Vagina (tissue), 2 donors: ENCODE results near the gene WDR11. TPM values are rescaled to one million over a fixed set of nuclear protein-coding genes. Genes with fewer than 3 reads are reported as not detected.

Experiments used
- DNase-seq, 2 donors: peaks; one replicate each; pipeline ENCODE4 v3.0.0-alpha.2; 2017; ENCODE audit errors: extremely low spot score in 2 of 2
- H3K27ac ChIP-seq: fragments of 200-600 bp; sonication (generic); one replicate; pipeline ENCODE4 v1.5.1; 2019
- H3K27me3 ChIP-seq: fragments of 200-600 bp; sonication (generic); one replicate; pipeline ENCODE4 v1.5.1; 2019
- H3K36me3 ChIP-seq, 2 donors: fragments of 200-600 bp; sonication (generic); one replicate each; pipeline ENCODE4 v1.5.1; 2017 to 2019
- H3K4me1 ChIP-seq: fragments of 200-600 bp; sonication (generic); one replicate; pipeline ENCODE4 v1.5.1; 2019
- H3K4me3 ChIP-seq, 2 donors: fragments of 200-600 bp; sonication (generic); 1 replicate in 1 of 2; 2 replicates in 1 of 2; pipeline ENCODE4 v1.5.1; 2016 to 2019
- H3K9me3 ChIP-seq: fragments of 200-600 bp; sonication (generic); one replicate; pipeline ENCODE4 v1.5.1; 2019
- POLR2A ChIP-seq, 2 donors: fragments of 450-650 bp; IDR thresholded peaks; one replicate each; pipeline ENCODE4 v1.6.1; 2017; ENCODE audit warnings: antibody characterized with exemption in 2 of 2, mild to moderate bottlenecking in 2 of 2, moderate library complexity in 2 of 2
- POLR2AphosphoS5 ChIP-seq, 2 donors: sonication (generic); formaldehyde crosslinking; IDR thresholded peaks; one replicate each; pipeline ENCODE4 v1.9.0; 2017; ENCODE audit warnings: antibody characterized with exemption in 2 of 2, mild to moderate bottlenecking in 2 of 2, low read depth in 1 of 2; ENCODE audit not compliant: insufficient read depth in 1 of 2
- intact Hi-C: fragments of 100-400 bp; cut with DNase I; formaldehyde crosslinking; loops from one replicate; pipeline ENCODE4 v1.15.1; 2023
- total RNA-seq: library from RNA; depleted of rRNA; stranded (reverse); fragments of >200 nt; gene quantifications from one replicate; pipeline ENCODE4 v1.2.3, GENCODE V29; 2016
- TF ChIP-seq, protein P1 (sequence below), 3 experiments: fragments of 450-650 bp in 2 of 3; fragments of 200-600 bp in 1 of 3; sonication (generic) in 1 of 3; IDR thresholded peaks; one replicate each; pipeline ENCODE4 v1.5.1; 2017 to 2019; ENCODE audit warnings: antibody characterized with exemption in 3 of 3, mild to moderate bottlenecking in 2 of 3, moderate library complexity in 2 of 3

The WDR11 gene
- total RNA-seq, 1 donor from 2014 or later = 60.6 TPM

DNA sequence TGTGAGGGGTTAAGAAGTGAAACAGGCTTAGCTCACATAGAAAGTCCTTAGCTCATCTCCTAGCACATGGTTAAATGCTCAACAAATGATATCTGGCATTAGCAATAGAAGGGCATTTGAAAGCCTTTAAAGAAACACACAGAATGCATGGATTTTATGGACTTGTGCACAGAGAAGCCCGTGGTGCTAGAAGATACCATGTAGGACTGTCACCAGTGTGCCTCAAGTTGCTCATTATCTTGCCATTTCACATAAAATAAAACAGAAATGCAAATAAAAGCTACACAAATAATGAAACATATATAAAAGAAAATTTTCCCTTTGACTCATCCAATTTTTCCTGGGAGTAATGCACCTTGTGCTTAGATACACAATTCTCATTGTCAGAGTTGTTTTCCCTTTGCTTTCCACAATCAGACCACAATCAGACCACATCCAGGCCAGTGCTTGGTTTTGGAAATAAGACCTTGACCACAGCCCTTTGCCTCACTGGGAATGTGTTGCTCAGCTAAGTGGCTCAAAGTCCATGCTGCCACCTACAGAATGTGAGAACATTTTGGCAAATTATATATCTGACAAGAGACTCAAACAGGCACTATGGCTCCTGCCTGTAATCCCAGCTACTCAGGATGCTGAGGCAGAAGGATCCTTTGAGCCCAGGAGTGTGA, 9.5 kb upstream of the WDR11 start:
- Histone ChIP-seq H3K4me3 (no peak overlapping the region), H3K4me1 (no peaks in the 10 kb centered on the region), H3K36me3 (no peaks in the 10 kb centered on the region), H3K27ac (no peak overlapping the region), H3K27me3 (no peaks in the 10 kb centered on the region), H3K9me3 (no peaks in the 10 kb centered on the region)
- DNase-seq = no peak
- intact Hi-C loops = no loop called here
- TF ChIP-seq, protein P1, sequence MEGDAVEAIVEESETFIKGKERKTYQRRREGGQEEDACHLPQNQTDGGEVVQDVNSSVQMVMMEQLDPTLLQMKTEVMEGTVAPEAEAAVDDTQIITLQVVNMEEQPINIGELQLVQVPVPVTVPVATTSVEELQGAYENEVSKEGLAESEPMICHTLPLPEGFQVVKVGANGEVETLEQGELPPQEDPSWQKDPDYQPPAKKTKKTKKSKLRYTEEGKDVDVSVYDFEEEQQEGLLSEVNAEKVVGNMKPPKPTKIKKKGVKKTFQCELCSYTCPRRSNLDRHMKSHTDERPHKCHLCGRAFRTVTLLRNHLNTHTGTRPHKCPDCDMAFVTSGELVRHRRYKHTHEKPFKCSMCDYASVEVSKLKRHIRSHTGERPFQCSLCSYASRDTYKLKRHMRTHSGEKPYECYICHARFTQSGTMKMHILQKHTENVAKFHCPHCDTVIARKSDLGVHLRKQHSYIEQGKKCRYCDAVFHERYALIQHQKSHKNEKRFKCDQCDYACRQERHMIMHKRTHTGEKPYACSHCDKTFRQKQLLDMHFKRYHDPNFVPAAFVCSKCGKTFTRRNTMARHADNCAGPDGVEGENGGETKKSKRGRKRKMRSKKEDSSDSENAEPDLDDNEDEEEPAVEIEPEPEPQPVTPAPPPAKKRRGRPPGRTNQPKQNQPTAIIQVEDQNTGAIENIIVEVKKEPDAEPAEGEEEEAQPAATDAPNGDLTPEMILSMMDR (IDR thresholded peaks at IDR 0.05) = no peak

GRCh38 chr10:120854388-120854787, 3.2 kb downstream of the WDR11 start:
- TF ChIP-seq POLR2AphosphoS5 (IDR thresholded peaks at IDR 0.05; ENCODE audit: insufficient read depth in 1 of 2, low read depth in 1 of 2) = no peak
- no peak for TF ChIP-seq POLR2A (IDR thresholded peaks at IDR 0.05)
- TF ChIP-seq, protein P1 (IDR thresholded peaks at IDR 0.05) = no peak
- H3K27ac ChIP-seq = no peak overlapping the region
- intact Hi-C loops = no loop called here
- no peaks in the 10 kb centered on the region for H3K27me3 ChIP-seq
- peaks cover 19% of the 10 kb centered on the region for H3K4me1 ChIP-seq
- no peak overlapping the region for H3K4me3 ChIP-seq
- H3K36me3 ChIP-seq = peaks cover 0 to 13% of the 10 kb centered on the region in 2 donors
- H3K9me3 ChIP-seq = no peaks in the 10 kb centered on the region
- no peak for DNase-seq

GRCh38 chr10:120861178-120861855, 10.2 kb downstream of the WDR11 start:
- no peak for DNase-seq
- Histone ChIP-seq H3K9me3 (no peaks in the 10 kb centered on the region), H3K27me3 (no peaks in the 10 kb centered on the region), H3K27ac (no peak overlapping the region), H3K4me1 (no peaks in the 10 kb centered on the region), H3K4me3 (no peak overlapping the region), H3K36me3 (peaks cover 0 to 47% of the 10 kb centered on the region in 2 donors)
- TF ChIP-seq POLR2A (IDR thresholded peaks at IDR 0.05) = no peak
- TF ChIP-seq, protein P1 (IDR thresholded peaks at IDR 0.05) = no peak
- no peak for TF ChIP-seq POLR2AphosphoS5 (IDR thresholded peaks at IDR 0.05; ENCODE audit: insufficient read depth in 1 of 2, low read depth in 1 of 2)
- intact Hi-C loops = no loop called here

DNA sequence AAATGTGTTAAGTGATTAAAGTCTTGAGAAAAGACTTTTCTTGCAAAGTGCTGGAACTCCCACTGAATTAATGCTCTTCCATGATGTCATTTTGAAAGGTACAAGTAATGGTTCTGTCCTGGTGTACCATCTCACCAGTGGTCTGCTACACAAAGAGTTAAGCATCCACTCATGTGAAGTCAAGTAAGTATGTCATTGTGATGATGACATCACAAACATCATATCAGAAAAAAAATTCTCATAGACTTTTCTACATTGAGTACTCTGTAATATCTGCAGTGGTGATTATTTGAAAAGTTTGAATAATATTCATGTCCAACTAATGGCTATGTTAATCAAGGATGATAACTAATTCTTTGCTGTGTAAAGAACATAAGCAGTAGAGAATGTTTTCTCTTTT, 22.6 kb downstream of the WDR11 start:
- H3K4me1 ChIP-seq = no peaks in the 10 kb centered on the region
- no peaks in the 10 kb centered on the region for H3K27me3 ChIP-seq
- no peak overlapping the region for H3K27ac ChIP-seq
- no peak for DNase-seq
- H3K4me3 ChIP-seq = no peak overlapping the region
- H3K36me3 ChIP-seq = peaks cover 0 to 49% of the 10 kb centered on the region in 2 donors
- H3K9me3 ChIP-seq = no peaks in the 10 kb centered on the region
- intact Hi-C loops = no loop called here
- TF ChIP-seq POLR2A (IDR thresholded peaks at IDR 0.05) (no peak), POLR2AphosphoS5 (IDR thresholded peaks at IDR 0.05; ENCODE audit: insufficient read depth in 1 of 2, low read depth in 1 of 2) (no peak)
- TF ChIP-seq, protein P1 (IDR thresholded peaks at IDR 0.05) = no peak

GRCh38 chr10:120883071-120883470, 31.9 kb downstream of the WDR11 start:
- DNase-seq = no peak
- H3K9me3 ChIP-seq = no peaks in the 10 kb centered on the region
- intact Hi-C loops = no loop called here
- no peak overlapping the region for H3K27ac ChIP-seq
- no peaks in the 10 kb centered on the region for H3K4me1 ChIP-seq
- peaks cover 0 to 28% of the 10 kb centered on the region in 2 donors for H3K36me3 ChIP-seq
- no peak overlapping the region for H3K4me3 ChIP-seq
- TF ChIP-seq, protein P1 (IDR thresholded peaks at IDR 0.05) = no peak
- no peak for TF ChIP-seq POLR2A (IDR thresholded peaks at IDR 0.05)
- TF ChIP-seq POLR2AphosphoS5 (IDR thresholded peaks at IDR 0.05; ENCODE audit: insufficient read depth in 1 of 2, low read depth in 1 of 2) = no peak
- no peaks in the 10 kb centered on the region for H3K27me3 ChIP-seq
